GM21447 (cell line): ENCODE results near the gene ENTPD8.
"Not testable (repeated sequence)": the region's sequence is repeated elsewhere in the genome, so short reads cannot be mapped to it uniquely, and the experiment has no call there.

Experiments
- ATAC-seq: cut with Tn5 transposase; IDR thresholded peaks from one replicate; pipeline ENCODE4 v1.9.1; 2021; ENCODE audit not compliant: unreplicated experiment

ENTPD8 gene

GRCh38 chr9:137459601-137460362 lies 18.6 kb upstream of the ENTPD8 start:
- ATAC-seq, result no peak

GRCh38 chr9:137459152-137459600 lies 18.0 kb upstream of the ENTPD8 start, which contains the start of gene NSMF:
NSMF (minus strand) TSS chr9:137459334; CDS start chr9:137459102, 232 bp downstream.
- ATAC-seq, result peak; percentile 42

GRCh38 chr9:137458194-137459151 lies 17.3 kb upstream of the ENTPD8 start:
- ATAC-seq, result no peak

GRCh38 chr9:137457406-137458193 lies 16.4 kb upstream of the ENTPD8 start:
- ATAC-seq, result no peak

- no peak for ATAC-seq
Observed at GRCh38 chr9:137456864-137457405, 15.8 kb upstream of the ENTPD8 start.

- ATAC-seq, result no peak
Observed at GRCh38 chr9:137456061-137456863, 15.1 kb upstream of the ENTPD8 start.

GRCh38 chr9:137455359-137455991 lies 14.3 kb upstream of the ENTPD8 start:
- no peak for ATAC-seq

GRCh38 chr9:137454597-137455358 lies 13.6 kb upstream of the ENTPD8 start:
- no peak for ATAC-seq

GRCh38 chr9:137454145-137454596 lies 13.0 kb upstream of the ENTPD8 start:
- no peak for ATAC-seq

- no peak for ATAC-seq
Observed at GRCh38 chr9:137453643-137454081, 12.5 kb upstream of the ENTPD8 start.

- ATAC-seq, result no peak
Observed at GRCh38 chr9:137452761-137453642, 11.8 kb upstream of the ENTPD8 start.

- ATAC-seq, result no peak
Observed at GRCh38 chr9:137452006-137452760, 11.0 kb upstream of the ENTPD8 start.

- not testable (repeated sequence) for ATAC-seq
Observed at GRCh38 chr9:137451264-137452005, 10.3 kb upstream of the ENTPD8 start.

GRCh38 chr9:137450539-137451222 lies 9.5 kb upstream of the ENTPD8 start:
- ATAC-seq, result not testable (repeated sequence)

GRCh38 chr9:137449931-137450538 lies 8.9 kb upstream of the ENTPD8 start:
- no peak for ATAC-seq
